ENCODE results near the gene HS3ST1.

The HS3ST1 gene

DNA sequence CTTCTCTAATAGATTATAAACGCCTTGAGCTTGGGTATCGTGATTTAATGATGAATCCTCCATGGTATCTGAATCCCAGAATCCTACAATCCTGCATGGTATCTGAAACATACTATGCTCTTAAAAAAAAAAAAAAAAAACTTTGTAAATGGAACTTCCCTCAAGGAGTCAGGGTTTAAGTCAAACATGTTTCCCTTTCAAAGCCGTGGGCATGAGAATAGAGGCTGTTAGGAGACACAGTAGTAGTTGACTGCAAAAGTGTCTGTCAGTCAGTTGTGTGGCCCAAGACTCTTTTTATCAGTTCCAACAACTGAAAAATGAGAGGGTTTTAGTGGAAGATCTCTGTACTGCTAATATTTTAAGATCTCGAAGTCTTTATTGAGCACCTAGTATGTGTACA lies 2.4 kb upstream of the HS3ST1 start:
- no peak for DNase-seq (ENCODE audit: low read depth in 2 of 2)

GRCh38 chr4:11430536-11430935 lies 1.8 kb upstream of the HS3ST1 start:
- no peak for DNase-seq (ENCODE audit: low read depth in 2 of 2)

DNA sequence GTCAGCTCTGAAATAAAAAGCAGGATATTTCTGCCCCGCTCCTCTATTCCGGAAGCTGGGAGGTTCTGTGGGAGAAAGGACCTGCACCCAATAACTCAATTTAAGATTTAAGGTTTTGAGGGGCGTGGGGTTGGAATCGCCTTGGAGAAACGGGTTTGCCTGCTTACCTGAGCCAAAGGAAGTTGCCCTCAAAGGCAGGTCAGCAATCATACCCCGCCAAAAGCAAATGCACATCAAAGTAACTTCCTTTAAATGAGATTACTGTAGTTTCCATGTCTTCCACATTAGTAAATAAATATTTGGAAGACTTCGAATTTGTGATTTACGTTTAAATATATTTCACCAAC lies 978 bp upstream of the HS3ST1 start:
- DNase-seq (ENCODE audit: low read depth in 2 of 2): no peak

DNA sequence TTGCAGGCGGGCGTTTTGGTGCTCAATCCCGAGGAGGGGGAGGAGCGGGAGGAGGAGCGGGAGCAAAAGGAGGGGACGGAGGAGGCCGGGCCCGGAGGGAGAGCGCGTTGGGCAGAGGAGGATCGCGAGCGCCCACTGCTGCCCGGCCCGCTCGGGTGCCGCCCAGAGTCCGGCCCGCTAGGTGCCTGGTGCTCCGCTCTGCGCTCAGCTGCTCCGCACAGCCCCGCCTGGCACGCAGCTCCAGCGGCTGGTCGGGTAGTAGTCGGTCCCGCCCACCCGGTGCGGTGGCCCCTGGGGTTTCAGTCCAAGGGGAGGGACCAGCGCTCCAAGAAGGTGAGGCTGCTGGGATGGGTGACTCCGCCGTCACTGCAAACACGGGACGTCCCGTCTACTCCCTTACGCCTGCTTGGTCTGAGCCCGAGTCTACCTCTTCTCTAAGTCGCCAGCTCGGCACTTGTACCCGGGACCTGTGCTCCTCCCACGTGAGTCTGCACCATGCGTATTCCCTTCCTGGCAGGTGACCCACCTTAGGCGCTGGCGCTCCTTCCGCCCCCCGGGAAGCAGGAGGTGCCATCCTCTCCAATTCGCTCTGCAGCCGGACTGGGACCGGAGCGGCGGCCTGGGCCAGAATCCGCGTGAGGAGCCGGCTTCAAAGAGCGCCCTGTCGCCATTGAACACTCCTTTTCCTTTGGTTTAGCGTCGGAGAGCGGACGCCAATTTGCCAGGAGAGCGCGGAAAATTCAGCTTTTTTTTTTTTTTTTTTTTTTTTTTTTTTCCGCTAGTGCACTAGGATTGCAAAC lies 405 bp upstream of the HS3ST1 start:
- DNase-seq (ENCODE audit: low read depth in 2 of 2): no peak

DNA sequence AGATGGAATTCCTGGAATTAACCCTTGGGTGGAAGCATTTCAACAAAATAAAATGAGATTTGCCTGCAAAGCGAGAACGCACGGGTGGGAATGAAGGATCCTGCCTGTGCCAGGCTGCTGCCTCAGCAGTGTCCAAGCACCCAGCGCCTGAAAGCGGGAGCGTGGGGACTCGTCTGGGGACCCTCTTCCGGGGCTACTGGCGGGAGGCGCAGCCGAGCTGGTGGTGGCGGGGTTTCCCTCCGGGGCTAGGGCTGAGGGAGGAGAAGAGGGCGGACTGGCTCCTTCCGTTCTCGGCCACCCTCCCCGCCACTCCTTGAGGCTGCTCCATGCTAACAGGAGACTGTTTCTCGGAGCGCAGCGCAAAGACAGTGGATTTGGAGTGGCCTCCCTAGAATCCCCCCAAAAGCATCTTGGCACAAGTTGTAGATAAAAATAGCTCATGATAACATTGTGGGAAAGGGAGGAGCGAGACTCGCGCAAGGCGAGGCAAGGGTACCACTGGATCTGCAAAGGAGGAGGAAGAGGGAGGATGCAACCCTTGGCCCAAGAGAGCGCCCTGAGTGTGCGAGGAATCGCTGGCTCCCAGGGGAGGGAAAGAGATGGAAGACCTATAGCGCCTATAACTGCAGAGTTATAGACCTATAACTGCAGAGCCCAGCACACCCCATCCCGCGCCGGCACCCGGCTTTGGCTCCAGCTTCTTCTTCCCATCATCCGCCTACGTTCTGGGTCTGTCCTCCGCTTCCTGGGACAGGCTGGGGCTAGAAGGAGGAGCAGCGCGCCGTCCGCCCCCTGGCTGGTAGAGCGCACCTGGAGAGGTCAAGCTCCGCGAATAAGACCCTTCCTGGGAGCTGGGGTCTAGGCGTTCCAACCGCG lies 1.3 kb downstream of the HS3ST1 start:
- no peak for DNase-seq (ENCODE audit: low read depth in 2 of 2)

- no peak for DNase-seq (ENCODE audit: low read depth in 2 of 2)
Observed at GRCh38 chr4:11426731-11427120, 2.0 kb downstream of the HS3ST1 start.

- DNase-seq (ENCODE audit: low read depth in 2 of 2): no peak
Observed at GRCh38 chr4:11426003-11426402, 2.7 kb downstream of the HS3ST1 start.

DNA sequence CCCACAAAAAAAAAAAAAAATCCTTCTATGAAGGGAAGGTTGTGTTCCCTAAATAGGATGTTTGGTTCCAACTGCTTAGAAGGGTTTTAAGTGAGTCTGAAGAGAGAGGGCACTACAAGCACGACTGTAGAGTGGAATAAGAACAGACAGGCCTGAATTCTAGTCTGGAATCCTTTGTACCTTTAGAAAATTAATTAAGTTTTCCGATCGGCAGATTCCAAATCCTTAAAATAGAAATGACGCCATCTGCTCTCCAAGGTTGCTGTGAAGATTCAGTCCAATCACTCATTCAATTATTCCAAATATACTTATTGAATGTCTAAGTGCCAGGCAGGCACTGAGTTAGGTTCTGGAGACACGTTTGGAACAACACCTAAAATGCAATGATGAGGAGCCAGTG lies 3.8 kb downstream of the HS3ST1 start:
- no peak for DNase-seq (ENCODE audit: low read depth in 2 of 2)

GRCh38 chr4:11424000-11424399 lies 4.7 kb downstream of the HS3ST1 start:
- no peak for DNase-seq (ENCODE audit: low read depth in 2 of 2)

DNA sequence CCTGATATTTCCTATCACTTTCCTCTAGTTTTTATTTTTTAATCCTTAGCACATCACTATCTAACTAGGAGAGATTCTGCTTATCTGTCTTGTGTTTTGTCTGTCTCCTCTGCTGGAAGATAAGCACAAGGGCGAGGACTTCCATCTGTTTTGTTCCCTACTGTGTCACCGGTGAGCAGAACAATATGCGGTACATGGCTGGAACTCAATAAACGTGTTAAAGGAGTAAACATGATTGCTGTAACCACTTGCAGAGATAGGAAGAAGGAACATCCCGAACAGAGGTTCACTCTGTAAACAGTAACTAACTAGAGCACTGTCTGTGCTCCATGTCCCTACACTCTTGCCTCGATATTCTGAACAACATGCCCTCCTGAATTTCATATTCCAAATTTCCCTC lies 5.2 kb downstream of the HS3ST1 start:
- DNase-seq (ENCODE audit: low read depth in 2 of 2): no peak

DNA sequence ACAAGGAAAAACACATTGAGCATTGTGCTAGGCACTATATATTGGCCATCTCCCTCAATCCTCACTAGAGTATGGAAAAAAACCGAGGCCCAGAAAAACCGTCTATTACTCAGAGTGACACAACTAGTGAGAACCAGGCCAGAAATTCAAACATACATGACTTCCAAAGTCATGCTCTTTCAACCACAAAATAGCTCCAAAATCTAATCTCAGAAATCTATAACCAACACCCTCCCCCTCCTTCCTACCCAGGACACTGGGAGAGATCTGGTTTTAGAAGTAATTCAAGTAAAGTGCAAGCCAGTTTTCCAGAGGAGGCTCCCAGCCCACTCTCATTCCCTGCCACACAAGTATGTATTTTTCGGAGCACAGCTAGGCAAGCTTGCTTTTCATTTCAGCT lies 7.6 kb downstream of the HS3ST1 start:
- no peak for DNase-seq (ENCODE audit: low read depth in 2 of 2)

- no peak for DNase-seq (ENCODE audit: low read depth in 2 of 2)
Observed at GRCh38 chr4:11420327-11420726, 8.4 kb downstream of the HS3ST1 start.

DNA sequence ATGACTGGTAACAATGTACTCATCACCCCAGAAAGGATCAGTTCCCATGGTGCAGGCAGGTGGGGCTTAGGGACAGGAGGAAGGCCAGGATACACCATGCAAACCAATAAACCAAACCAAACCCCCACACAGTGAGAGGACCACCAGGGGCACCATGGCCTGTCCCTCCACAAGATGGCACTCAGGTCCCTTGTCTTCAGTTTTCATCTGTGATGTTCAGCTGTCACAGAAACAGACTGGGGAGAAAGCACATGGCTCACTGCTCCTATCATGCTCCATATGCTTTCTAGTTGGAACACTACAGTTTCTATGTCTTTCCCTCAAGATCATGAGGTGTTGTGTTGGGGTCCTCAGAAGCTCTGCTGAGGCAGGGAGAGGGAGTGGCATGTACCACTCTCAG lies 10.1 kb downstream of the HS3ST1 start:
- DNase-seq (ENCODE audit: low read depth in 2 of 2): no peak

DNA sequence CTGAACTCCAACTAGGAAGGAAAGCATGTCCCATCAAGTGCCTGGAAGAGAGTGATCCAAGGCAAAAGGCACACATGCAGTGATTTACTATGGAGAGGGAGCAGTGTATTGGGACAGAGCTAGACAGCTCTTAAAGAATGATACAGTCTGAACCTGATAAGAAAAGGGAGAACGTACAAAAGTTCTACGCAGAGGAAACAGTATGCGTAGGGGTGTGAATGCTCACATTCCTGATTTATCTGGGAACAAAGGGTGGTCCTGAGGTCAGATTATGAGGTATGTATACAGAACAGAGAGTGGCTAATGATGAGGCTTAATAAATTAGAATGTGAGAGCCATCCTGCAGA lies 12.0 kb downstream of the HS3ST1 start:
- no peak for DNase-seq (ENCODE audit: low read depth in 2 of 2)

GRCh38 chr4:11416071-11416766 lies 12.5 kb downstream of the HS3ST1 start:
- no peak for DNase-seq (ENCODE audit: low read depth in 2 of 2)

GRCh38 chr4:11415409-11416070 lies 13.2 kb downstream of the HS3ST1 start:
- no peak for DNase-seq (ENCODE audit: low read depth in 2 of 2)

DNA sequence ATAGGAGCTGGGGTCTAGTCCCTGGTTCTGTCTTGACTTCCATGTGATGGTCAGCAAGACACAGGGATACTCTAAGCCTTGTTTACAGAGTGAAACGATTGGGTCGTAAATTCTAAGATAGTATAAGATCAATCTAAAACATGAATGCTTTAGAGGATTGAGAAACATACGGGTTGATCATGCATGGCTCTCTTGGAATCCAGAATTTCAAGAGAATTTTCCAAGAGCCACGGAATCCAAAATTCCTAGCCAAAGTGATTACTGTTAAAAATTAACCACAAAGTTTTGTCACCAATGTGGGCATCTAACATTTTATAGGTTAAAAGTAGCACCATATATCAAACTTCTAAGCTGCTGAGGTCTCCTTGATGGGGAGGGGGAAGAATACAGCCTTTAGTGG lies 16.5 kb downstream of the HS3ST1 start:
- DNase-seq (ENCODE audit: low read depth in 2 of 2): no peak

GRCh38 chr4:11409632-11410031 lies 19.1 kb downstream of the HS3ST1 start:
- DNase-seq (ENCODE audit: low read depth in 2 of 2): no peak

DNA sequence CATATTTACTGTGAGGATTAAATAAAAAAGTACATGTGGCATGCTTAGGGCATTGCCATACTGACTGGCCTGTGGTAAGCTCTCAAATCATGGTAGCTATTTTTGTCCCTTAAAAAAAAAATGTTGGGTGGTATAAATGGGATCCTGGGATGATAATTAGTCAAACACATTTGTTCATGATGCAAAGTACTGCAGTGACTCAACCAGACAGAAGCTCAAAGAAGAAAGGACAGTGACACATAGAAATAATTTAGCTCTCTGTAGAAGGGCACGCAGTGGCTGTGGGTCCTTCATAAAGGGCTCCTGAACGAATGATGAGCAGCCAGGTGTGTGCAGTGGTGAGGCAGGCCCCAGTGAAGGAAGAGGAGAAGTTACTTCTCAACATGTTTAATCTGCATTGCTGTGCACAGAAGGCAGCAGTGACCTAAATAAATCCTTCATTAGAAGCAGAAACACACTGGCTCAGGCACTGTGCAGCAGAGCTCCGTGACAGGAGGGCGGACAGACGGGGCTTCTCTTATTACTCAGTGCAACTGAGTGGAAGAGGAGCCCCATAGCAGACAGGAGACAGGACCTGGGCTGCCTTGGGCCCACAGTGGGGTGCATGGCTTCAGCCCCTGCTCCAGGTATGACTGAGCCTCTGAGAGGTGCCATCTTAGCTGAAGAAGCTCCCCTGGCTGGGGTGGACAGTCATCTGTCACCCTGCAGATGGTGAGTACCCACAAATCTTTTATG lies 20.3 kb downstream of the HS3ST1 start:
- no peak for DNase-seq (ENCODE audit: low read depth in 2 of 2)

GRCh38 chr4:11407551-11407950 lies 21.1 kb downstream of the HS3ST1 start:
- DNase-seq (ENCODE audit: low read depth in 2 of 2): no peak

DNA sequence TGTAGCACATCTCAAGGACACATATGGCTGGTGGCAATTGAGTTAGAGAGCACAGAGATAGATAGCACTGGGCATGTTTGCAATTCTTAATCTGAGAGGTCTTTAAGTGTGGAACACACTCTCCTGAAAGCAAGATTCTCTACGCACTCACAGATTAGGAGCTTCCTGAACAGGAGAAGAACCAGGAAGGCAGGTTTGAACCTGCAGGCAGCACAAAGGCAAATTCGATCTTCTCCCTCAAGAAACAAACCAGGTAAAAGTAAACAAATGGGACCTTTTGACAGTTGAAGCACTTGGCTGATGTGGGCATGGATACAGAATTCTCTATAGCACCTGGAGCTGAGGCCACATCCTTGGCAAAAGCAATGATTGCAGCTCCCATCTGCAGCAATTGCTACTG lies 24.3 kb downstream of the HS3ST1 start:
- DNase-seq (ENCODE audit: low read depth in 2 of 2): no peak

DNA sequence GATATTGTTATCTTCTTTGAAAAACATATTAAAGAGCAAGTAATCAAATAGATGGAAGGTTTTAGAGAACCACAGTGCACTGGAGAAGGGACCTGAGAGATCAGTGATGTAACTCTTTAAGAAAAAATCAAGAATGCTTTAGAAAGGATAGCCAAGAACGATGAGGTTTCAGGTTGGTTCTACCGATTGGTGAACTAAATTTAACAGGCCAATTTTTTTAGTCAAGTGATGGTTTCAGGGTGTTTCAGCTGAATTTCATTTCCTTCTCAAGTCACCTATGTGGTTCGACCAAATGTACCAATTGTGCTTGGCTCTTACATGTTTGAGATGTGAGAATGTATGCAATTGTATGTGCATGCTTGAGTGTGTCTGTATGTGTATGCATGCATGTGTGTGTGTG lies 26.5 kb downstream of the HS3ST1 start:
- no peak for DNase-seq (ENCODE audit: low read depth in 2 of 2)
